B cell (primary cell): Measurements from ENCODE around the gene MPDU1. TPM values are rescaled to one million over a fixed set of nuclear protein-coding genes. Genes with fewer than 3 reads are reported as not detected.

Source experiments
- ATAC-seq: fragments of 200-7000 bp; cut with Tn5 transposase; one replicate; pipeline ENCODE4 v1.10.0; 2021; ENCODE audit warnings: low read depth, mild to moderate bottlenecking, moderate number of reproducible peaks, moderate library complexity
- CTCF ChIA-PET: fragments of 350-600 bp; sonication (Branson Sonifier 250); formaldehyde crosslinking; loops from one replicate; lab custom pipeline; 2021; ENCODE audit warnings: antibody characterized with exemption, inconsistent platforms; lab: Charles Lee
- POLR2A ChIA-PET: fragments of 350-600 bp; sonication (Branson Sonifier 250); formaldehyde crosslinking; loops from one replicate; lab custom pipeline; 2021; ENCODE audit warnings: antibody characterized with exemption; lab: Charles Lee
- DNase-seq: peaks from one replicate; pipeline ENCODE4 v3.0.0; 2013
- H2AFZ ChIP-seq: 2 replicates; pipeline ENCODE4 v1.6.1; 2012; ENCODE audit warnings: mild to moderate bottlenecking, low read depth, low read length; ENCODE audit not compliant: insufficient read depth, poor library complexity, severe bottlenecking
- H3K27ac ChIP-seq, 2 donors: 1 replicate in 1 of 2; 2 replicates in 1 of 2; pipeline ENCODE4 v1.5.1; 2012 to 2013; ENCODE audit warnings: low read length in 2 of 2, mild to moderate bottlenecking in 2 of 2, moderate library complexity in 1 of 2
- H3K27me3 ChIP-seq, 4 experiments: fragments of 200-600 bp in 1 of 4; sonication (generic) in 1 of 4; replicated peaks in 1 of 4; 1 replicate in 2 of 4; 2 replicates in 2 of 4; pipeline versions ENCODE4 v1.6.1 to v1.7.0; 2013 to 2016; ENCODE audit warnings: low read length in 3 of 4, mild to moderate bottlenecking in 2 of 4, mixed read lengths in 1 of 4, moderate library complexity in 1 of 4; ENCODE audit not compliant: insufficient read depth in 4 of 4, control insufficient read depth in 3 of 4; ENCODE audit errors: control extremely low read depth in 1 of 4
- H3K36me3 ChIP-seq, 2 experiments: replicated peaks in 1 of 2; 1 replicate in 1 of 2; 2 replicates in 1 of 2; pipeline versions ENCODE4 v1.6.1 to v1.7.1; 2013; ENCODE audit warnings: low read length in 1 of 2; ENCODE audit not compliant: insufficient read depth in 2 of 2, control insufficient read depth in 1 of 2; ENCODE audit errors: control extremely low read depth in 1 of 2, extremely low read depth in 1 of 2
- H3K4me1 ChIP-seq, 2 donors: fragments of 200-600 bp in 1 of 2; sonication (generic) in 1 of 2; 1 replicate in 1 of 2; 2 replicates in 1 of 2; pipeline versions ENCODE4 v1.5.1 to v1.6.1; 2013 to 2017; ENCODE audit warnings: low read length in 2 of 2; ENCODE audit not compliant: control insufficient read depth in 2 of 2, insufficient read depth in 2 of 2
- H3K4me2 ChIP-seq: replicated peaks from 2 replicates; pipeline ENCODE3; 2012; ENCODE audit warnings: mild to moderate bottlenecking, low read depth, low read length; ENCODE audit not compliant: poor library complexity, severe bottlenecking
- H3K4me3 ChIP-seq, 5 experiments: fragments of 200-600 bp in 1 of 5; sonication (generic) in 1 of 5; 1 replicate in 3 of 5; 2 replicates in 2 of 5; pipeline versions ENCODE4 v1.5.1 to v1.7.0; 2011 to 2016; ENCODE audit warnings: low read length in 4 of 5, mild to moderate bottlenecking in 4 of 5, low read depth in 2 of 5, control low read depth in 1 of 5, moderate library complexity in 1 of 5; ENCODE audit not compliant: insufficient read depth in 1 of 5; ENCODE audit errors: control extremely low read depth in 1 of 5, extremely low read depth in 1 of 5
- H3K79me2 ChIP-seq: fragments of 200-600 bp; sonication (generic); one replicate; pipeline ENCODE4 v1.6.0; 2016; ENCODE audit warnings: low read length; ENCODE audit not compliant: control insufficient read depth, insufficient read depth
- H3K9ac ChIP-seq: fragments of 200-600 bp; sonication (generic); 2 replicates; pipeline ENCODE4 v1.6.1; 2017; ENCODE audit warnings: mild to moderate bottlenecking, low read length, moderate library complexity
- H3K9me3 ChIP-seq, 3 donors: one replicate each; pipeline versions ENCODE4 v1.6.1 to v1.7.1; 2013; ENCODE audit warnings: low read length in 2 of 3; ENCODE audit not compliant: control insufficient read depth in 2 of 3, insufficient read depth in 1 of 3; ENCODE audit errors: control extremely low read depth in 1 of 3
- H4K20me1 ChIP-seq: 2 replicates; pipeline ENCODE4 v1.6.0; 2012; ENCODE audit warnings: mild to moderate bottlenecking, low read length; ENCODE audit not compliant: insufficient read depth, control insufficient read depth, poor library complexity, severe bottlenecking
- H3K27ac Mint-ChIP-seq: one replicate; pipeline ENCODE4 v1.8.0; 2021; ENCODE audit warnings: mixed read lengths
- H3K27me3 Mint-ChIP-seq: one replicate; pipeline ENCODE4 v1.8.0; 2021; ENCODE audit warnings: mixed read lengths
- H3K4me1 Mint-ChIP-seq: one replicate; pipeline ENCODE4 v1.8.0; 2021; ENCODE audit warnings: mixed read lengths
- H3K4me3 Mint-ChIP-seq: one replicate; pipeline ENCODE4 v1.8.0; 2021; ENCODE audit warnings: mixed read lengths
- H3K9me3 Mint-ChIP-seq: one replicate; pipeline ENCODE4 v1.8.0; 2022; ENCODE audit warnings: mixed read lengths; ENCODE audit not compliant: insufficient read depth
- EZH2 ChIP-seq: IDR thresholded peaks from 2 replicates; pipeline ENCODE4 v1.6.1; 2012; ENCODE audit warnings: borderline replicate concordance, low read depth, mild to moderate bottlenecking, moderate library complexity, low read length; ENCODE audit not compliant: insufficient read depth, poor library complexity, severe bottlenecking
- WGBS: methylation state at CpG from one replicate; pipeline ENCODE4 v1.1.5; 2013; ENCODE audit warnings: missing lambda C conversion rate; ENCODE audit not compliant: insufficient coverage; 5-methylcytosine and 5-hydroxymethylcytosine counted together
- intact Hi-C: fragments of 100-400 bp; cut with micrococcal nuclease; formaldehyde crosslinking; loops from one replicate; pipeline ENCODE4 v1.10.0; 2022
- polyA plus RNA-seq: library from polyadenylated mRNA; depleted of rRNA; stranded (reverse); fragments of >200 nt; gene quantifications from 2 replicates; pipeline ENCODE4 v1.2.3, GENCODE V29; 2012
- total RNA-seq, 2 donors: library from RNA; stranded (reverse); fragments of 120-200 nt in 1 of 2; gene quantifications; 1 replicate in 1 of 2; 2 replicates in 1 of 2; pipeline versions ENCODE4 v1.2.3 to v1.2.4, GENCODE V29; 2013 to 2022
- TF ChIP-seq, protein P1 (sequence below): fragments of 200-600 bp; IDR thresholded peaks from one replicate; pipeline ENCODE4 v1.8.0; 2022; ENCODE audit warnings: antibody characterized with exemption, mild to moderate bottlenecking

MPDU1 gene
- total and polyA plus RNA-seq, 2 donors (not counting 1 experiment from before 2014, with no cell fraction given): 31.7 to 51.5 TPM

DNA sequence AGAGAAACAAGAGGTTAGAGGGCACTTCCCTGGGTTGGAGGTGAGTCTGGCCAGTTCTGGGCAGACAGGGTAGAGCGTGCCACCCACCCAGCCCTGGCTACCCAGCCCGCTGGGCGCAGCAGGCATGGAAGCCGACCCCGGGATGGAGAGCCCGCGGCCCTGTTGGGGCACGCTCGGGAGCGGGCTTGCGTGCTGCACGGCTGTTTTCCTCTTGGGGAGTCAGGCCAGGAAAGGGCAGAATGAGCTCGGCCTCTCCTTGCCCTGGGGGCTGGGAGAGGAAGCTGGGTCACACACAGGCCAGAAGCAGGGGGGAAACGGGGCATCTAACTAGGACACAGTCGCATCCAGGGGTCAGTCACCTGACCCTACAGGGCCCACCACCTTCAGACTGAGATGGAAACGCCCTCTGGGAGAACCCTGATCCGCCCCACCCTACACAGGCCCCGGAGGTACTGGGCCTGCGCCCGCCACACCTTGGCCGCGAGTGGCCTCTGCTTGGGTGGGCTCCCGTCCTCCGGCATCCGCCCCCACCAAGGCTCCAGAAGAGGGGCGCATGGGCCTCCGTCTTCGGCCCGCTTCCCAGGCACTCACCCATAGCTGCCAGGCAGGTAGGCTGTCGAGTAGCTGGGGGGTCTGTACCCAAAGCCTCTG is 5.0 kb downstream of the MPDU1 start:
- Histone ChIP-seq H3K79me2 (peaks cover 20% of the 10 kb centered on the region), H3K4me1 (peaks cover 9 to 24% of the 10 kb centered on the region in 2 donors), H3K27me3 (no peaks in the 10 kb centered on the region), H4K20me1 (no peaks in the 10 kb centered on the region), H3K4me2 (peak overlapping the region; percentile 43), H2AFZ (no peak overlapping the region), H3K27ac (no peak overlapping the region), H3K4me3 (no peak overlapping the region), H3K36me3 (peaks cover 0 to 43% of the 10 kb centered on the region in 2 experiments), H3K9ac (no peak overlapping the region), H3K9me3 (no peaks in the 10 kb centered on the region)
- Mint-ChIP-seq H3K27me3 (no peaks in the 10 kb centered on the region), H3K4me1 (peaks cover 17% of the 10 kb centered on the region), H3K4me3 (no peak overlapping the region), H3K9me3 (no peaks in the 10 kb centered on the region), H3K27ac (no peak overlapping the region)
- TF ChIP-seq EZH2: no peak
- WGBS: 96% methylated on average over 29 of the region's 30 CpGs
- ATAC-seq: no peak
- ChIA-PET POLR2A (interaction anchor here (0.6 to 1.2 kb wide), 3 partner anchors 15 to 97 kb away, joined by 3 to 4 read pairs (median 4); no protein-coding TSS in a partner anchor), CTCF (interaction anchor here (0.6 to 7.9 kb wide), 36 partner anchors 9 to 543 kb away, joined by 3 to 111 read pairs (median 5); partner anchors contain the start of genes ACAP1, CD68, FXR2 and KCTD11)
- intact Hi-C loops: loop anchor here (1.0 to 10.0 kb wide), 4 partner anchors 74 to 544 kb away; partner anchors contain the start of gene SLC16A11
- peak; percentile 31 for DNase-seq

DNA sequence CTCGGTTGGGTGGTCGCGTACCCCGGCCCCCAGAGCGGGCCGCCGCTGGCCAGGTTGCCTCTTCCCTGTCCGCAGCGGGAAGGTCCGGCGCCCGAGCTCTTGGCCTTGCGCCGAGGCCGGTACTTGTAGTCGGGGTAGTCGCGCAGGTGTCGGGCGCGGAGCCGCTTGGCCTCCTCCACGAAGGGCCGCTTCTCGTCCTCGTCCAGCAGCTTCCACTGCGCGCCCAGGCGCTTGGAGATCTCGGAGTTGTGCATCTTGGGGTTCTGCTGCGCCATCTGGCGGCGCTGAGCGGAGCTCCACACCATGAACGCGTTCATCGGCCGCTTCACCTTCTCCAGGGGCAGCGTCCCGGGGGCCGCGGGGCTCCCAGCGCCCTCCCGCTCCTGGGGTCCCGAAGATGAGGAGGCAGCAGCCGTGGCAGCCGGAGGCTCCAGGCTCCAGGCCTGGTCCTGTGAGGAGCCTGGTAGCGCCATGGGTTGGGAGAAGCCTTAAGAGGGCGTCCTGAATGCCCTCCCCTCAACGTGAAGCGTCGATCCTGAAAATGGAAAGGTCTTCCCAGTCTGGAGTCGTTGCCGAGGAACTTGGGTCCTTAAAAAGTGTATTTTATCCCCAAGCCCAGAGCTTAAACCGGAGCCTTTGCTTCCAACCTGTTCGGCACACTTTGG is 5.7 kb downstream of the MPDU1 start:
- ChIA-PET POLR2A (interaction anchor here (1.0 to 1.2 kb wide), 2 partner anchors 15 to 75 kb away, joined by 3 to 4 read pairs; no protein-coding TSS in a partner anchor), CTCF (interaction anchor here (0.6 to 7.9 kb wide), 41 partner anchors 9 to 544 kb away, joined by 3 to 111 read pairs (median 5); partner anchors contain the start of genes ACAP1, CD68, FXR2 and KCTD11)
- no peak overlapping the region for H3K4me3 Mint-ChIP-seq
- Histone ChIP-seq H3K9me3 (no peaks in the 10 kb centered on the region), H3K9ac (no peak overlapping the region), H3K79me2 (peaks cover 17% of the 10 kb centered on the region), H3K27ac (no peak overlapping the region), H3K27me3 (no peaks in the 10 kb centered on the region), H3K4me1 (peaks cover 7 to 21% of the 10 kb centered on the region in 2 donors), H4K20me1 (no peaks in the 10 kb centered on the region), H3K4me2 (peak overlapping the region; percentile 43), H3K36me3 (peaks cover 0 to 49% of the 10 kb centered on the region in 2 experiments), H2AFZ (peak overlapping the region; percentile 40), H3K4me3 (no peak overlapping the region)
- ATAC-seq (peak; percentile 86), DNase-seq (peak; percentile 84)
- WGBS: 43% methylated on average over 56 of the region's 56 CpGs
- intact Hi-C loops: loop anchor here (1.0 to 10.0 kb wide), 4 partner anchors 75 to 545 kb away; partner anchors contain the start of gene SLC16A11
- H3K4me1 Mint-ChIP-seq: peaks cover 10% of the 10 kb centered on the region
- H3K9me3 Mint-ChIP-seq: no peaks in the 10 kb centered on the region
- no peak for TF ChIP-seq EZH2
- TF ChIP-seq, protein P1, sequence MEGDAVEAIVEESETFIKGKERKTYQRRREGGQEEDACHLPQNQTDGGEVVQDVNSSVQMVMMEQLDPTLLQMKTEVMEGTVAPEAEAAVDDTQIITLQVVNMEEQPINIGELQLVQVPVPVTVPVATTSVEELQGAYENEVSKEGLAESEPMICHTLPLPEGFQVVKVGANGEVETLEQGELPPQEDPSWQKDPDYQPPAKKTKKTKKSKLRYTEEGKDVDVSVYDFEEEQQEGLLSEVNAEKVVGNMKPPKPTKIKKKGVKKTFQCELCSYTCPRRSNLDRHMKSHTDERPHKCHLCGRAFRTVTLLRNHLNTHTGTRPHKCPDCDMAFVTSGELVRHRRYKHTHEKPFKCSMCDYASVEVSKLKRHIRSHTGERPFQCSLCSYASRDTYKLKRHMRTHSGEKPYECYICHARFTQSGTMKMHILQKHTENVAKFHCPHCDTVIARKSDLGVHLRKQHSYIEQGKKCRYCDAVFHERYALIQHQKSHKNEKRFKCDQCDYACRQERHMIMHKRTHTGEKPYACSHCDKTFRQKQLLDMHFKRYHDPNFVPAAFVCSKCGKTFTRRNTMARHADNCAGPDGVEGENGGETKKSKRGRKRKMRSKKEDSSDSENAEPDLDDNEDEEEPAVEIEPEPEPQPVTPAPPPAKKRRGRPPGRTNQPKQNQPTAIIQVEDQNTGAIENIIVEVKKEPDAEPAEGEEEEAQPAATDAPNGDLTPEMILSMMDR: peak; percentile 91
- no peak overlapping the region for H3K27ac Mint-ChIP-seq
- H3K27me3 Mint-ChIP-seq: no peaks in the 10 kb centered on the region
